ENCODE data around the gene FOXO1. TPM values are rescaled to one million over a fixed set of nuclear protein-coding genes. Genes with fewer than 3 reads are reported as not detected.

The FOXO1 gene
- total and polyA plus RNA-seq, 2 of the 13 experiments (the other 11 are each of a cell fraction or from before 2014, with no cell fraction given) = 8.1 to 13.1 TPM

DNA sequence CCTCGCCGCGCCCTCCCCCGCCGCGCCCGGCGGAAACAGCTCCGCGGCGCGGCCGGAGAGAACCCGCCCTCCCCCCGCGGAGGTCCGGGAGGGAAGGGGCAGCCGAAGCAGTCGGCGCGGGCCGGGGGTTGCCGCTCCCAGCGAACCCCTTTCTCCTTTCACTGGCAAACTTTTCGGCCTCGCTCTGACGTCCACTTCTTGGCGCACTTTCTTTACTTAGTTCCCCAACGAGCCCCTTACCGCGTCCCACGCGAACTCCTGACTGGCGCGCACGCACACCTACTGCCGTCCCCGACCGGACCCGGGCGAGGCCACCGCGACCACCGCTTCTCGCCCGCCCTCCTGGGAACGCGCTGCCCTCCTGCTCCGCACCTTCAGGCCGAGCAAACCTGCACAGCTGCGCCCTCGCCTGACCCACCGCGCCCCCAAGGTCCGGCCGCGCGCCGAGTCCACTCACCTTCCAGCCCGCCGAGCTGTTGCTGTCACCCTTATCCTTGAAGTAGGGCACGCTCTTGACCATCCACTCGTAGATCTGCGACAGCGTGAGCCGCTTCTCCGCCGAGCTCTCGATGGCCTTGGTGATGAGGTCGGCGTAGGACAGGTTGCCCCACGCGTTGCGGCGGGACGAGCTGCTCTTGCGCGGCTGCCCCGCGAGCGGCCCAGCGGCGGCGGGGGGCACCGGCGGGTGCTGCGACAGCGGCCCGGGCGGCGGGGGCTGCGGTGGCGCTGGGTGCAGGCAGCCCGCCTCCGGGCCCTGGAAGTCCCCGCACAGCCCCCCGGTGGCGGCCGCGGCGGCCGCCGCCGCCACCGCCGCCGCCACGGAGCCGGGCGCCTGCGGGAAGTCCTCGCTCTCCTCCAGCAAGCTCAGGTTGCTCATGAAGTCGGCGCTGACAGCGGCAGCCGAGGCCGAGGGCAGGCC lies 1.1 kb downstream of the FOXO1 start (continued):
- TF ChIP-seq, protein P1, sequence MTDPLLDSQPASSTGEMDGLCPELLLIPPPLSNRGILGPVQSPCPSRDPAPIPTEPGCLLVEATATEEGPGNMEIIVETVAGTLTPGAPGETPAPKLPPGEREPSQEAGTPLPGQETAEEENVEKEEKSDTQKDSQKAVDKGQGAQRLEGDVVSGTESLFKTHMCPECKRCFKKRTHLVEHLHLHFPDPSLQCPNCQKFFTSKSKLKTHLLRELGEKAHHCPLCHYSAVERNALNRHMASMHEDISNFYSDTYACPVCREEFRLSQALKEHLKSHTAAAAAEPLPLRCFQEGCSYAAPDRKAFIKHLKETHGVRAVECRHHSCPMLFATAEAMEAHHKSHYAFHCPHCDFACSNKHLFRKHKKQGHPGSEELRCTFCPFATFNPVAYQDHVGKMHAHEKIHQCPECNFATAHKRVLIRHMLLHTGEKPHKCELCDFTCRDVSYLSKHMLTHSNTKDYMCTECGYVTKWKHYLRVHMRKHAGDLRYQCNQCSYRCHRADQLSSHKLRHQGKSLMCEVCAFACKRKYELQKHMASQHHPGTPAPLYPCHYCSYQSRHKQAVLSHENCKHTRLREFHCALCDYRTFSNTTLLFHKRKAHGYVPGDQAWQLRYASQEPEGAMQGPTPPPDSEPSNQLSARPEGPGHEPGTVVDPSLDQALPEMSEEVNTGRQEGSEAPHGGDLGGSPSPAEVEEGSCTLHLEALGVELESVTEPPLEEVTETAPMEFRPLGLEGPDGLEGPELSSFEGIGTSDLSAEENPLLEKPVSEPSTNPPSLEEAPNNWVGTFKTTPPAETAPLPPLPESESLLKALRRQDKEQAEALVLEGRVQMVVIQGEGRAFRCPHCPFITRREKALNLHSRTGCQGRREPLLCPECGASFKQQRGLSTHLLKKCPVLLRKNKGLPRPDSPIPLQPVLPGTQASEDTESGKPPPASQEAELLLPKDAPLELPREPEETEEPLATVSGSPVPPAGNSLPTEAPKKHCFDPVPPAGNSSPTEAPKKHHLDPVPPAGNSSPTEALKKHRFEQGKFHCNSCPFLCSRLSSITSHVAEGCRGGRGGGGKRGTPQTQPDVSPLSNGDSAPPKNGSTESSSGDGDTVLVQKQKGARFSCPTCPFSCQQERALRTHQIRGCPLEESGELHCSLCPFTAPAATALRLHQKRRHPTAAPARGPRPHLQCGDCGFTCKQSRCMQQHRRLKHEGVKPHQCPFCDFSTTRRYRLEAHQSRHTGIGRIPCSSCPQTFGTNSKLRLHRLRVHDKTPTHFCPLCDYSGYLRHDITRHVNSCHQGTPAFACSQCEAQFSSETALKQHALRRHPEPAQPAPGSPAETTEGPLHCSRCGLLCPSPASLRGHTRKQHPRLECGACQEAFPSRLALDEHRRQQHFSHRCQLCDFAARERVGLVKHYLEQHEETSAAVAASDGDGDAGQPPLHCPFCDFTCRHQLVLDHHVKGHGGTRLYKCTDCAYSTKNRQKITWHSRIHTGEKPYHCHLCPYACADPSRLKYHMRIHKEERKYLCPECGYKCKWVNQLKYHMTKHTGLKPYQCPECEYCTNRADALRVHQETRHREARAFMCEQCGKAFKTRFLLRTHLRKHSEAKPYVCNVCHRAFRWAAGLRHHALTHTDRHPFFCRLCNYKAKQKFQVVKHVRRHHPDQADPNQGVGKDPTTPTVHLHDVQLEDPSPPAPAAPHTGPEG (CRISPR knock-in tag; IDR thresholded peaks at IDR 0.05) = no peak; the same call in 1 of the 2 replicates

DNA sequence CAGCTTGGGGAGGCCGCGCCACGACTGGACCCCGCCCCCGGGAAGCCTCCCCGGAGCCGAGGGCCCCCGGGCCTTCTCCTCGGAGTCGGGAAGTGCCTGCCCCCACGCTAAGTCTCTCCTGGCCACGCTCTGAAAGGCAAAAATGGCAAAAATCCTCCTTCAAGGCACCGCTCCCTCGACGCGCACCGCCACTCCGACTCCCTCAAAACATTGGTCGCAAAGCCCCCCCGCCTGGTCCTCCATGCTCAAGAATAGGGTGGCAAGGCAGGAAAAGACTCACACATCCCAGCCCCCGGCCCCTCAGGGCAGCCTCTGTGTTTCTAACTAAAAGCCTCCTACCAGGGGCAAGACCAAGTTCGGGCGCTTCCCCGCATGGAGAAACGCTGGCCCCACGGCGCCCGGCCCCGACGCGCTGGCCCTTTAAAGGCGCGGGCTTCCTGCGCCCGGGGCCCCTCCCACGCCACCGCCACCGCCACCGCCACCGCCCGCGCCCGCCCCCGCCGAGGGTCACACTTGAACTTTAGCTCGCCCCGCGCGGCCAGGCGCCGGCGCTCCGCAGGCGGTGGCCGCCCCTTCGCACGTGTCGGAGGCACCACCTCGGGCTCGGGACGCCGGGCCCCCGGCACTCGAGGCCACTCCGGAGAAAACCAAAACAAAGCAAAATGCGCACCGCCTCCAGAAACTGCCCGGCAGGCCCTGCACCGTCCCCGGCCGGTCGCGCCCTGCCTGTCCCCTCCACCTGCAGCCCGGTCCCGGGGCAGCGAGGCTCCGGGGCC lies 1.9 kb downstream of the FOXO1 start:
- DNase-seq (ENCODE audit: low spot score) (peak; percentile 41), FAIRE-seq (no peak), ATAC-seq (peak; percentile 64)
- Histone ChIP-seq H3K27me3 (ENCODE audit: control insufficient read depth in 1 of 2, insufficient read depth in 2 of 2, low read length in 2 of 2) (no peaks in the 10 kb centered on the region; a peak in 1 of 5 replicates), H3K9ac (ENCODE audit: insufficient read depth, low read depth, low read length) (peak overlapping the region; percentile 94), H3K4me1 (ENCODE audit: insufficient read depth, low read length) (peaks cover 51% of the 10 kb centered on the region), H4K20me1 (ENCODE audit: insufficient read depth, low read length) (peaks cover 48% of the 10 kb centered on the region), H3K79me2 (ENCODE audit: insufficient read depth, low read length) (peaks cover 64% of the 10 kb centered on the region), H3K4me2 (ENCODE audit: low read depth, low read length) (peak overlapping the region; percentile 84), H3K27ac (ENCODE audit: extremely low read length, insufficient read depth, low read length) (peak overlapping the region; percentile 71), H3K4me3 (replicated peaks in 1 of 3; ENCODE audit: insufficient read depth in 1 of 3, low read depth in 2 of 3, low read length in 3 of 3) (peak overlapping the region; percentile 96 to 99 (median 99)), H2AFZ (ENCODE audit: low read length) (no peak overlapping the region), H3K36me3 (replicated peaks in 1 of 2; ENCODE audit: control insufficient read depth in 1 of 2, insufficient read depth in 2 of 2, low read length in 2 of 2) (no peaks in the 10 kb centered on the region; a peak in 1 of 5 replicates), H3K9me3 (ENCODE audit: low read length) (no peaks in the 10 kb centered on the region)
- intact Hi-C loops (cut with micrococcal nuclease; ENCODE audit: unreplicated experiment) (loop anchor here (5.0 kb wide), 4 partner anchors 42 to 262 kb away; partner anchors contain the start of gene MRPS31), in situ Hi-C loops (cut with HindIII; ENCODE audit: extremely low pct_ligation_motif_present, low pct_unique_long_range_greater_than_20kb) (loop anchor here (5.0 to 10.0 kb wide), 2 partner anchors 102 to 330 kb away; no protein-coding TSS in a partner anchor)
- CTCF ChIA-PET (ENCODE audit: low intra/inter-chr PET ratio, low total read pairs) = no interaction called here
- no TSS peak for BruUV-seq (replicated peaks)
- WGBS (ENCODE audit: low lambda C conversion rate) = 0% methylated on average over 11 of the region's 77 CpGs
- POLR2A ChIA-PET = interaction anchor here (1.0 to 2.4 kb wide), 7 partner anchors 75 to 351 kb away, joined by 3 to 13 read pairs (median 3); no protein-coding TSS in a partner anchor
- TF ChIP-seq KLF11 (CRISPR knock-in tag; IDR thresholded peaks at IDR 0.05) (no peak), ZNF263 (CRISPR knock-in tag; IDR thresholded peaks at IDR 0.05) (0 out of 2 replicates have a peak, but pooled peaks have one; percentile 10), ZNF883 (CRISPR knock-in tag; IDR thresholded peaks at IDR 0.05; ENCODE audit: not compliant biosample characterization) (peak; percentile 9), ZNF547 (CRISPR knock-in tag; IDR thresholded peaks at IDR 0.05) (peak; percentile 69), ZNF329 (CRISPR knock-in tag; IDR thresholded peaks at IDR 0.05; ENCODE audit: low read depth) (0 out of 2 replicates have a peak, but pooled peaks have one; percentile 69), ZNF629 (CRISPR knock-in tag; conservative IDR thresholded peaks at IDR 0.05) (0 out of 2 replicates have a peak, but pooled peaks have one; percentile 3), SAFB2 (CRISPR knock-in tag; IDR thresholded peaks at IDR 0.05; ENCODE audit: borderline replicate concordance, low read depth) (no peak; the same call in 1 of the 2 replicates), ZMYM3 (CRISPR knock-in tag; IDR thresholded peaks at IDR 0.05) (0 out of 2 replicates have a peak, but pooled peaks have one; percentile 1), ZNF672 (CRISPR knock-in tag; IDR thresholded peaks at IDR 0.05) (0 out of 2 replicates have a peak, but pooled peaks have one; percentile 54)
- TF ChIP-seq, protein P2, sequence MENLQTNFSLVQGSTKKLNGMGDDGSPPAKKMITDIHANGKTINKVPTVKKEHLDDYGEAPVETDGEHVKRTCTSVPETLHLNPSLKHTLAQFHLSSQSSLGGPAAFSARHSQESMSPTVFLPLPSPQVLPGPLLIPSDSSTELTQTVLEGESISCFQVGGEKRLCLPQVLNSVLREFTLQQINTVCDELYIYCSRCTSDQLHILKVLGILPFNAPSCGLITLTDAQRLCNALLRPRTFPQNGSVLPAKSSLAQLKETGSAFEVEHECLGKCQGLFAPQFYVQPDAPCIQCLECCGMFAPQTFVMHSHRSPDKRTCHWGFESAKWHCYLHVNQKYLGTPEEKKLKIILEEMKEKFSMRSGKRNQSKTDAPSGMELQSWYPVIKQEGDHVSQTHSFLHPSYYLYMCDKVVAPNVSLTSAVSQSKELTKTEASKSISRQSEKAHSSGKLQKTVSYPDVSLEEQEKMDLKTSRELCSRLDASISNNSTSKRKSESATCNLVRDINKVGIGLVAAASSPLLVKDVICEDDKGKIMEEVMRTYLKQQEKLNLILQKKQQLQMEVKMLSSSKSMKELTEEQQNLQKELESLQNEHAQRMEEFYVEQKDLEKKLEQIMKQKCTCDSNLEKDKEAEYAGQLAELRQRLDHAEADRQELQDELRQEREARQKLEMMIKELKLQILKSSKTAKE (CRISPR knock-in tag; IDR thresholded peaks at IDR 0.05; ENCODE audit: borderline replicate concordance) = peak; percentile 73
